Stimulated activated naive CD8-positive, alpha-beta T cell treated with anti-CD3 and anti-CD28 coated beads, Interleukin-15, amount 100 ng/mL, for 72 hours (primary cell): Measurements from ENCODE around the gene JUNB.

Experiments used
- ATAC-seq: fragments of 150-1000 bp; cut with Tn5 transposase; 2 replicates; pipeline ENCODE4 v1.10.0; 2021; ENCODE audit warnings: mild to moderate bottlenecking, moderate library complexity
- DNase-seq, 2 donors: peaks; one replicate each; pipeline ENCODE4 v3.0.0; 2021 to 2022
- H3K27ac Mint-ChIP-seq, 2 donors: one replicate each; pipeline ENCODE4 v1.8.0; 2022; ENCODE audit warnings: mild to moderate bottlenecking in 2 of 2, mixed read lengths in 2 of 2, moderate library complexity in 2 of 2
- H3K27me3 Mint-ChIP-seq: one replicate; pipeline ENCODE4 v1.8.0; 2022; ENCODE audit warnings: mixed read lengths
- H3K4me1 Mint-ChIP-seq: one replicate; pipeline ENCODE4 v1.8.0; 2022; ENCODE audit warnings: mild to moderate bottlenecking, mixed read lengths
- H3K4me3 Mint-ChIP-seq, 2 donors: one replicate each; pipeline ENCODE4 v1.8.0; 2022; ENCODE audit warnings: mild to moderate bottlenecking in 2 of 2, mixed read lengths in 2 of 2, moderate library complexity in 1 of 2
- H3K9me3 Mint-ChIP-seq, 2 donors: one replicate each; pipeline ENCODE4 v1.8.0; 2022; ENCODE audit warnings: mixed read lengths in 2 of 2

Gene JUNB

DNA sequence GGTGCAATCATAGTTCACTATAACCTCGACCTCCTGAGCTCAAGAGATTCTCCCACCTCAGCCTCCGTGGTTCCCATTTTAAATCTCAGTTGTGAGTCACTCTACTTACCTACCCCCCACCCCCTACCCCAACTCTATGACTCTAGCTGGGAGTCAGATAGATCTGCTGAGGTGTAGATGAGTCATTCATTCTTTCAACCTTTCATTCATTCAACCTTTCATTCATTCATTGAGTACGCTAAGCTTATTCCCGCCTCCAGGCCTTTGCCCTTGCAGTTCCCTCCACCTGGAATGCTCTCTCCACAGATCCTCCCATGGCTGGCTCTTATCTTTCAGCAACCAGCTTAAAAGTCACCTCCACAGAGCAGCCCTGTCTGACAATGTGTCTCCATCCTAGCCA, 45.9 kb downstream of the JUNB start:
- DNase-seq (no peak), ATAC-seq (peak; percentile 24)
- Mint-ChIP-seq H3K4me1 (peaks cover 64% of the 10 kb centered on the region), H3K27me3 (peaks cover 95% of the 10 kb centered on the region), H3K4me3 (no peak overlapping the region), H3K27ac (no peak overlapping the region), H3K9me3 (no peaks in the 10 kb centered on the region)

- peak; percentile 75 for ATAC-seq
- Mint-ChIP-seq H3K4me1 (peaks cover 54% of the 10 kb centered on the region), H3K27me3 (peaks cover 95% of the 10 kb centered on the region), H3K9me3 (no peaks in the 10 kb centered on the region), H3K4me3 (peak within 1 kb of the TSS; percentile 75 to 76), H3K27ac (no peak within 1 kb of the TSS)
- DNase-seq, result peak; percentile 52 to 70
Measured at GRCh38 chr19:12838182-12838885, 47.0 kb downstream of the JUNB start, which contains the start of gene MAST1. TSS of gene MAST1 (plus strand) at chr19:12838515. CDS start at chr19:12838573, 58 bp downstream.

GRCh38 chr19:12838886-12839756, 47.8 kb downstream of the JUNB start:
- ATAC-seq (peak; percentile 58), DNase-seq (no peak)
- peaks cover 100% of the 10 kb centered on the region for H3K27me3 Mint-ChIP-seq
- peaks cover 51% of the 10 kb centered on the region for H3K4me1 Mint-ChIP-seq
- H3K4me3 Mint-ChIP-seq, result peak overlapping the region; percentile 61 to 76
- no peaks in the 10 kb centered on the region for H3K9me3 Mint-ChIP-seq
- no peak overlapping the region for H3K27ac Mint-ChIP-seq

DNA sequence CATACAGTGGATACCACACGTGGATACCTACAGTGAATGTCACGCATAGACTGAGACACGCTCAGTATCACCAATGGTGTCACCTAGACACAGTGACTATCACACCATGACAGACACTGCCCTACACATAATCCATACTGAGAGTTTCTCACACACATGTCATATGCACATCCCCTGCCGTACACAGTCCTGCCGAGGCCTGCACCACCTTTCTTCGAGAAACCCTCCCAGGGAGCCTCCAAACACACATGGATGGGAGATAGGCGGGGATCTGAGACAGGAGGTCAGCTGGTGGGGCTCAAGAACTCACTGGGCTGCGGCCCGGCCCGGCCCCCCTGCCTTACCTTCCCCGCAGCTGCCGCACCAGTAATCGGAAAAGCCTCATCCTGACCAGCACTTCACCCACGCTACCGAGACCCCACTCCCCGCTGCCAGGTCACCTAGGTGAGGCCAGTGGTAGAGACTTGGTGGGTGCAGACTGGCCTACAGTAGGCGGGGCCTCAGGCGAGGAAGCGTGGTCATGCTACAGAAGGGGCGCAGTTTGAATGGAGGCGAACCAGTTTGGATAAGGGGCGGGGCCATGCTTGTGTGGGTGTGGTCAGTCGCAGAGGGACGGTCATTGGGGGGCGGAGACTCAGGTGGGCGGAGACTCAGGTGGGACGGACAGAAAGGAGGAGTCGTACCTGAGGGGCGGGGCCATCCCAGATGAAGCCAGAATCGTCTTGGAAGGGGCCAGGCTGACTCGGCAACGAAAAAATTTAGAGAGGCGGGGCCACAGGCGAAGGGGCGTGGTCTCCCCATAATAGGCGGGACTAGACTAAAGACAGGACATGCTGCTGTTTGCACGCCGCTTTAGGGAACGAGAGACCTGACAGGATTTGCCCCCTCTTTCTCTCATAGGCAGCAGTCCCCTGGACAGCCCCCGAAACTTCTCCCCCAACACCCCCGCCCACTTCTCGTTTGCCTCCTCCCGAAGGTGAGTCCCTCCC, 49.1 kb downstream of the JUNB start:
- DNase-seq, result peak; percentile 63 to 68
- Mint-ChIP-seq H3K27me3 (peaks cover 96% of the 10 kb centered on the region), H3K4me1 (peaks cover 41% of the 10 kb centered on the region), H3K27ac (no peak overlapping the region), H3K4me3 (peak overlapping the region; percentile 49 to 67), H3K9me3 (no peaks in the 10 kb centered on the region)
- ATAC-seq, result peak; percentile 44

GRCh38 chr19:12841094-12841493, 49.8 kb downstream of the JUNB start:
- DNase-seq (peak in 1 of 2 donors; percentile 33), ATAC-seq (no peak)
- H3K27me3 Mint-ChIP-seq, result peaks cover 91% of the 10 kb centered on the region
- H3K9me3 Mint-ChIP-seq, result no peaks in the 10 kb centered on the region
- peak overlapping the region; percentile 49 to 67 for H3K4me3 Mint-ChIP-seq
- H3K27ac Mint-ChIP-seq, result no peak overlapping the region
- H3K4me1 Mint-ChIP-seq, result peaks cover 40% of the 10 kb centered on the region

GRCh38 chr19:12842511-12842910, 51.2 kb downstream of the JUNB start:
- no peak for ATAC-seq
- peaks cover 37% of the 10 kb centered on the region for H3K4me1 Mint-ChIP-seq
- no peak overlapping the region for H3K27ac Mint-ChIP-seq
- no peaks in the 10 kb centered on the region for H3K9me3 Mint-ChIP-seq
- no peak overlapping the region for H3K4me3 Mint-ChIP-seq
- peaks cover 91% of the 10 kb centered on the region for H3K27me3 Mint-ChIP-seq
- no peak for DNase-seq
